Stimulated activated CD4-positive, alpha-beta T cell treated with anti-CD3 and anti-CD28 coated beads, Interleukin-2, amount 100 ng/mL, for 4 hours (primary cell): ENCODE measurements around the gene PRR19.

Experiments
- DNase-seq: peaks from one replicate; pipeline ENCODE4 v3.0.0-alpha.2; 2020; ENCODE audit warnings: low read depth

The PRR19 gene

DNA sequence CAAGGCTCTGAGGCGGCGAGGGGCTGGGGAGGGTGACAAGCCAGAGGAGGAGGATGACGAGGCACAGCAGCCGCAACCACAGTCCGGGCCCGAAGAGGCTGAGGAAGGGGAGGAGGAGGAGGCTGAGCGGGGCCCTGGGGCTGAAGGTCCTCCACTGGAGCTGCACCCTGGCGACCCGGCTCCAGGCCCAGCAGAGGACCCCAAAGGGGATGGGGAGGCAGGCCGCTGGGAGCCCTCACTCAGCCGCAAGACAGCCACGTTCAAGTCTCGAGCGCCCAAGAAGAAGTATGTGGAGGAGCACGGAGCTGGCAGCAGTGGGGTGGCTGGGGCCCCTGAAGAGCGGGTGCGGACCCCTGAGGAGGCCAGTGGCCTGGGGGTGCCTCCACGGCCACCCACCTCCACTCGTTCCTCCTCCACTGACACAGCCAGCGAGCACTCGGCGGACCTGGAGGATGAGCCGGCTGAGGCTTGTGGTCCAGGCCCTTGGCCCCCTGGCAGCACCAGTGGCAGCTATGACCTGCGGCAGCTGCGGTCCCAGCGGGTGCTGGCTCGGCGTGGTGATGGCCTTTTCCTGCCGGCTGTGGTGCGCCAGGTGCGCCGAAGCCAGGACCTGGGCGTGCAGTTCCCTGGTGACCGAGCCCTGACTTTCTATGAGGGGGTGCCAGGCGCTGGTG lies 29.9 kb upstream of the PRR19 start:
- no peak for DNase-seq

DNA sequence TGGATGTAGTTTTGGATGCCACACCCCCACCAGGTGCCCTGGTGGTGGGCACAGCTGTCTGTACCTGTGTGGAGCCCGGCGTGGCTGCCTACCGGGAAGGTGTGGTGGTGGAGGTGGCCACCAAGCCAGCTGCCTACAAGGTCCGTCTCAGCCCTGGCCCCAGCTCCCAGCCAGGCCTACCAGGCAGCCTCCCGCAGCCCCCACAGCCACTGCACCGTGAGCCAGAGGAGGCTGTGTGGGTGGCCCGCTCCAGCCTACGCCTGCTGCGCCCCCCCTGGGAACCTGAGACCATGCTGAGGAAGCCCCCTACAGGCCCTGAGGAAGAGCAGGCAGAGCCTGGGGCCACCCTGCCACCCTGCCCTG lies 29.4 kb upstream of the PRR19 start:
- DNase-seq = no peak

DNA sequence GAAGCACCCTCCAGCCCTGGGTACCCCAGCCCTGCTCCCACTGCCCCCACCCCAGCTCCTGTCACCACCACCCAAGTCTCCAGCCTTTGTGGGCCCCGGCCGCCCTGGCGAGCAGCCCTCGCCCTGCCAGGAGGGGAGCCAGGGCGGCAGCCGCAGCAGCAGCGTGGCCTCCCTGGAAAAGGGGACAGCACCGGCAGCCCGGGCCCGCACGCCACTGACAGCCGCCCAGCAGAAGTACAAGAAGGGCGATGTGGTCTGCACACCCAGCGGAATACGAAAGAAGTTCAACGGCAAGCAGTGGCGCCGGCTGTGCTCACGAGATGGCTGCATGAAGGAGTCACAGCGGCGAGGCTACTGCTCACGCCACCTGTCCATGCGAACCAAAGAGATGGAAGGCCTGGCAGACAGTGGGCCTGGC lies 28.9 kb upstream of the PRR19 start:
- DNase-seq = no peak

GRCh38 chr19:42273407-42274064 lies 28.4 kb upstream of the PRR19 start:
- DNase-seq = no peak

GRCh38 chr19:42274065-42274682 lies 27.8 kb upstream of the PRR19 start:
- DNase-seq = no peak

- no peak for DNase-seq
These were observed 26.8 kb upstream of the PRR19 start for GRCh38 chr19:42275103-42275502.

DNA sequence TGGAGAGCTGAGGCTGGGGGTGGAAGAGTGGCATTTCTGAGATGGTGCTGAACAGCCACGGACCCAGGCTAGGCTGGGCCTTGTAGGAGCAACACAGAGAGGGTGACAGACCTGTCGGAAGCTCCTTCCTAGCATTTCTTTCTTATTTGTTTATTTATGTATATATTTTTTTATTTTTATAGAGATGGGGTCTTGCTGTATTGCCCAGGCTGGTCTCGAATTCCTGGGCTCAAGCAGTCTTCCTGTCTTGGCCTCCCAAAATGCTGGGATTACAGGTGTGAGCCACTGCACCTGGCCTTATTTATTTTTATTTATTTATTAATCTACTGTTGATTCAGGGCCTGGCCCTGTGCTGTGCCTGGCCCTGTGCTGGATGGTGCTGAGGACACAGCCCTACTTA lies 26.4 kb upstream of the PRR19 start:
- DNase-seq = no peak

DNA sequence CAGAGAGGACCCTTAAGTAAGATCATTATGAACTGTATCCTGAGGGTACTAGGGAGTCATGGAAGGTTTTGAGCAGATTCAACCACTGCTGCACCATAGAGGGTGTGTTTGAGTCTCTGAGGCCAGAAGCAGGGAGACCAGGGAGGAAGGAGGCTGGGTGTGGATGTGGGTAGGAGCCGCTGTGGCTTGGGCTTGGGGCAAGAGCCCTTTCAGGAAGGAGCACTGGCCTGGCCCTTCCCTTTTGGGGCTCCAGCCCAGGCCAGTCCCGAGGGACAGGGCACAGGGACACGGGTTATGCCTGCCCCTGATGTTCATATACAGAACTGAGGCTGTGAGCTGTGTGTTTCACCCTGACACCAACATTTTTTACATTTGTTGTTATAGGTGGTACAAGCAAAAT lies 25.6 kb upstream of the PRR19 start:
- DNase-seq = no peak

DNA sequence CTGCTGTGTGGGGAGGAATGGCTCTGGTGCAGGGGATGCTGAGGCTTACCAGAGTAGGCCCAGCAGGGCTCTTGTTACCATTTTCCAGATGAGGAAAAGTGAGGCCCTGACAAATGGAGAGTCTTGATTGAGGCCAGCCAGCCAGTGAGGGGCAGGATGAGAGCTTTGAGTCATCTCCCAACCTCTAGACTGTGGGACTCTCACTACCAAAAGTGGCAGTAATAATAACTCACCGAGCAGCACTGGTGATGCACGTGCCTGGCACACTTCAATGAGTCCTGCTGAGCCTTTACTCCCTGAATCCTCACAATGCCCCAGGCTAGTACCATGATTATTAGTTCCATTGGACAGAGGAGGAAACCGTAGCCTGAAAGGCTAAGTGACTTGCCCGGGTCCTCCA lies 25.1 kb upstream of the PRR19 start:
- DNase-seq = no peak

GRCh38 chr19:42277821-42278451 lies 24.0 kb upstream of the PRR19 start:
- no peak for DNase-seq

DNA sequence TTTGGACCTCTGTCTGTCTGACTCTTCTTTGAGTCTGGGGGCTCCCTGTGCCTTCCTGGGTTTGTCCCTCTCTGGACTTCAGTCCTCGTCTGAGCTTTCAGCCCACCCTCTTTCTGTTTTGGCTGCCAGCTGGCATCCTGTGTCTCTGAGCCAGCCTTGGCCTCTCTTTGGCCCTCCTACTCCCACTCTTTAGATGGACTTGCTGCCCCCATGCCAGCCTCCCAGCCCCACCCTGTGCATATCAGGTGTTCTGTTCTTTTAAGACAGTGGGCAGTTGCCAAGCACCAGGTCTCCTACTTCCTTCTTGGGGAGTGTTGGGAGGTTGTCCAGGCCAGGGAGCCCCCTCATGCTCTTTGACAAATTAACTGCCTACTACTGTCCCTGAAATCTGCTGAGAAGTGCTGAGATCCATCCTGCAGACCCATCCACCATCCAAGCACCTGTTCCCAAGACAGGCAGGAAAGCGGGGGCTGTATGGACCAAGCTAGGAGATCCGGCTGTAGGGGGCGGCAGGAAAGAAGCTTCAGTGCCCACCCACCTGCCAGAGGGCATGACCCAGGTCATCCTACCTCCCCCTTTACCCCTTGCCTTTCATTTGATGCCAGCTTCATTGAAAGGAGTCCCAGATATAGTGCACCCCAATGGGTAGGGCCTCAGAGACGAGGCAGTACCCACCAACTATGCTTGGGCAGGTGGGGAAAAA lies 23.3 kb upstream of the PRR19 start:
- no peak for DNase-seq

GRCh38 chr19:42279155-42279901 lies 22.6 kb upstream of the PRR19 start:
- no peak for DNase-seq

GRCh38 chr19:42279902-42280814 lies 21.8 kb upstream of the PRR19 start:
- DNase-seq = peak; percentile 73

- DNase-seq = peak; percentile 41
These were observed 21.2 kb upstream of the PRR19 start for GRCh38 chr19:42280815-42281145.

DNA sequence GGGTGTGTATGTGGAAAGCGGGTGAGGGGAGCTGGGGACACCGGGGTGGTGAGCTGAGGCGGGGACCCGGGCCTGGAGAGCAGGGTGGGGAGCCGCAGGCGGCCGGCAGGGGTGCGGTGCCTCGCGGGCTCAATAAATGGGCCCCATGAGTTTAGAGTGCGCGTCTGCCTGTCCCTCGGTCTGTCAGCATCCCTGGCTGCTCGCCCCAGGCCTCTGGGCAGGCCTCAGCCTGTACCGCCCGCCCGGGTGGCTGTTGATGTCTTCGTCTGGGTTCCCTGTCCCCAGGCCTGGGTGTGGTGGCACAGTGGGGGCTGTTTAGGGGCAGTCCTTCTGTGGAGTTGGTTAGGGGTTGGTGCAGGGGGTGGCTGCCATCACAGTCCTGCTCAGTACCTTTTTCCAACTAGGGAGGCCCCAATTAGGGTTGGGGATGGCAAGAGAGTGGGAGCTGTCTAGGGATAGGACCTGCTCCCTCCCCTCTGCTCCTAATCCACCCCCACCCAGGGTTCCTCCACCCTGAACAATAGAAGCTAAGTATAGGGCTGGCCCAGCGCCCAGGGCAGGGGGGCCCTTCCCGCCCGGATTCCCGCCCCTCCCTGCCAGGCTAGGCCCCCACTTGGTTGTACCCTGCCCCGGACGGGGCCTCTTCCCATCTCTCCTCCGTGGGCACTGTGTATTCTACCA lies 20.6 kb upstream of the PRR19 start:
- no peak for DNase-seq

GRCh38 chr19:42281827-42282762 lies 19.8 kb upstream of the PRR19 start:
- no peak for DNase-seq

GRCh38 chr19:42282819-42283187 lies 19.1 kb upstream of the PRR19 start:
- DNase-seq = no peak

- DNase-seq = peak; percentile 96
These were observed 18.5 kb upstream of the PRR19 start for GRCh38 chr19:42283188-42284065.
